Lower leg skin (tissue), 3 donors: ENCODE results near the gene NRXN2.

Source experiments
- CTCF ChIP-seq, 3 donors: fragments of 450-650 bp; IDR thresholded peaks; one replicate each; pipeline ENCODE4 v1.5.1; 2016; ENCODE audit warnings: antibody characterized with exemption in 3 of 3, mild to moderate bottlenecking in 3 of 3, moderate library complexity in 2 of 3
- POLR2A ChIP-seq, 2 donors: fragments of 450-650 bp; IDR thresholded peaks; one replicate each; pipeline ENCODE4 v1.6.1; 2016 to 2017; ENCODE audit warnings: antibody characterized with exemption in 2 of 2, mild to moderate bottlenecking in 1 of 2, moderate library complexity in 1 of 2

GRCh38 chr11:64772303-64773018, 49.5 kb upstream of the NRXN2 start:
- TF ChIP-seq CTCF (IDR thresholded peaks at IDR 0.05) (no peak), POLR2A (IDR thresholded peaks at IDR 0.05) (no peak)
